GM18867 (cell line): ENCODE data around the gene KCTD17.

Source experiments
- ATAC-seq: cut with Tn5 transposase; IDR thresholded peaks from one replicate; pipeline ENCODE4 v1.9.1; 2021; ENCODE audit warnings: mild to moderate bottlenecking, moderate library complexity; ENCODE audit not compliant: unreplicated experiment

The KCTD17 gene

DNA sequence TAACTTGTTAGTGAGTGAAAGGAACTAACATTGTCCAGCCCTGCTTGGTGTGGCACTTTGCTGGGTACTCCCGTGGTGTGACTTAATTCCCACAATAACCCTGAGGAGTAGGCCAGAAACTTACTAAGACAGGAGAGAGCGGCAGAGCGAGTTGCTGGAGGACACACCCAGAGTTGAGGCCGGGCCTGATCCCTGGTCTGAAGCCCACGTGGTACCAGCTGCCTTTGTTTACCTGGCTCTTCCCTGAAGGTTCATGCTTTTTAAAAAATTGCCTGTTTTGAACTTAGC lies 31.4 kb upstream of the KCTD17 start:
- ATAC-seq: no peak

DNA sequence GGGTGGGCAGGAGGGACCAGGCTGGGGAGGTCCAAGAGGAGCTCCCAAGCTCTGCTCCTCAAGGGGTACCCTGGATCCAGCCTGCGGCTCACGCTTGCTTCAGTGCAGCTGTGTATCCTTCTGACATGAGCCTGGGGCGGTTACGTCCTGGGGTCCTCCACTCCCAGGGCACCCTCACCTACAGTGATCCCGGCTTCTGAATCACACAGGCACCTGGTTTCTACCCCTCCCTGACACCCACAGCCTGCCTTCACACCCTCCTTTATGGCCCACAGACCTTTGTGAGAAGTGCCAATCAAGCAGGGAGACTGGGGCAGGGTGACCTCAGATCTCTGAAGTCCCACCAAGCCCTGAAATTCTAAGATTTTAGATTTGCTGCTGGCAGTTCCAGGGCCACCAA lies 30.5 kb upstream of the KCTD17 start:
- no peak for ATAC-seq

DNA sequence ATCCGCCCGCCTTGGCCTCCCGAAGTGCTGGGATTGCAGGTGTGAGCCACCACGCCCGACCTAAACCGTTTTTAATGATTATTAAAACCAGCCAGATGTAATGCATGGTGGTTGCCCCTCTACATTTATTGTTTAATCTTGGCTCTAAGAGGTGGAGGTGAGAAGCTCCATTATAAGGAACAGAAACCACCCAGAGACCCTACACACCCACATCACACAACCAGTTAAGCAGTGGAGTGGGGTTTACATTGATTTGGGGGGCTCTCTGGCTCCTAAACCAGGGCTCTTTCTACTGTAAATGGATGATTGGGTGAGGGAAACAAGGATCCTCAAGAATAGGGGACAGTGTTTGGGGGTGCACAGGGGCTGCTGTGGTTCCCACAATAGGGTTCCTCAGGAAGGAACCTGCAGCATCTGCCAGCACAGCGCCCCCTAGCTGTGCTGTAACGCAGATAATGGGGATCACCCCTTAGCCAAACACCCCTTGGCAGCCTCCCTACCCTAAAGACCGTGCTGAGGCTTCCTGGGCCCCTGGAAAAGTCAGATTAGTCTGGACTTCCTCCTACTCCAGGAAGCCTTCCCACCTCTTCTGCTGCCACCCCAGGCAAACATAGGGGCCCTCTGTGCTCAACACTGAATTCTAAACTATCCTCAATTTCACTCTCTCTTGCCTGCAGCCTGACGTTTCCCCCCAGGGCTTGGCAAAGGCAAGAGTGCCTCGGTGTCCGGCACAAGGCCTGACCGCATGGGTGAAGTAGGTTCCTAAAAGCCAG lies 29.6 kb upstream of the KCTD17 start:
- ATAC-seq: no peak

DNA sequence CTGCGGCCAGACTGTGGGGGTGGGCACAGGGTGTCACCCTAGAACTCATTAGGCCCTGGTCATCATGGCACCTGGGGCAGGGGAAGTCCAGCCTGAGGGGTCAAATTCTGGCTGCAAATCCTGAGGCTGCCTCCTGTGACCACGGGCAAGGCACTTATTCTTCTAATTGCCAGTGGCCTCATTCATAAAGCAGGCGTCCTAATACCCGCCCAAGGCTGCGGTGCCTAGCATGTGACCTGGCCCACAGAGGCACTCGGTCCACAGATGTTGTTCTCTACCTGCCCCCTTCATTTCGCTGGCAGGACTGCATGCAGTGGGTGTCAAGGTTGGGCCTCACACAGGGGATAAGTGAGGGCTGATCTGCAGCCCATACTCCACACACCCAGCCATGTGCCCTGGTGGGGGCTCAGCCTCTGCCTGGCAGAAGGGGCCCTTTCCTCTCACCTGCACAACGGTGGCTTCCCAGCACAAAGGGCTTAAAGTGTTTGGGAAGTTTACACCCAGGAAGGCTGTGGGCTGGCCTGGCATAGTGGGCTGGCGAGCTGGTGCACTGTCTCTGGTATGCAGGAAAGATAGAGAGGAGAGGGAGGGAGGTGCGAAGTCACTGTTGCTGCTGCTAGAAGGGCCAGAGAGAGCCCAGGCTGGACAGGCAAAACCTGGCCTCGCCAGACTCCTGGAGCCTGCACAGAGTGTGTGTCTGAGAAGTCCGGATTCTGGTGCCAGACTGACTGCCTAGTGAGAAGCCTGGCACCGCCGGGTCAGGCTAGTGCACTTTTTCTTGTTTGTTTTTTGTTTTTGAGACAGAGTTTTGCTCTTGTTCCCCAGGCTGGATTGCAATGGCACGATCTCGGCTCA lies 28.8 kb upstream of the KCTD17 start:
- ATAC-seq: no peak

DNA sequence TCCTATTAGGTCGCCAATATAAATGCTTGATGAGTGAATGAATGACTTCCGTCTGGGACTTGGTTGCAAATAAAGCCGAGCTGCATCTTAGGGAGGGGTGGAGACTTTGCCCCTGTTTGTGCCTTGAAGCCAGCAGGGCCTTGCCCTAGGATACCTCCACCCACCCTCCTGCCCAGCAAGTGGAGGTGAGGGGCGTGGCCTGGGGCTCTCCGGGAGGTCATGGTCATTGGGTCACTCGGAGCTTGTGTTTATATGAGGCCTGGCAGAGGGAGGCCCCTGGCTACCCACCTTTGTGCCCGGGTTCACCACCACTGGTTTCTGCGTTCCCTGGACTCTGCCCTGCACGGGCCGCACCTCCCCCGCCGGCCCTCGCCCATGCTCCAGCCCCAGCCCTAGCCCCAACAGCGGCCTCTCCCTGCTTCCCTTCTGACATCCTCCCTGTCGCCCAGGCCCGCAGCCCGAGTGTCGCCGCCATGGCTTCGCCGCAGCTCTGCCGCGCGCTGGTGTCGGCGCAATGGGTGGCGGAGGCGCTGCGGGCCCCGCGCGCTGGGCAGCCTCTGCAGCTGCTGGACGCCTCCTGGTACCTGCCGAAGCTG lies 27.7 kb upstream of the KCTD17 start:
- no peak for ATAC-seq

DNA sequence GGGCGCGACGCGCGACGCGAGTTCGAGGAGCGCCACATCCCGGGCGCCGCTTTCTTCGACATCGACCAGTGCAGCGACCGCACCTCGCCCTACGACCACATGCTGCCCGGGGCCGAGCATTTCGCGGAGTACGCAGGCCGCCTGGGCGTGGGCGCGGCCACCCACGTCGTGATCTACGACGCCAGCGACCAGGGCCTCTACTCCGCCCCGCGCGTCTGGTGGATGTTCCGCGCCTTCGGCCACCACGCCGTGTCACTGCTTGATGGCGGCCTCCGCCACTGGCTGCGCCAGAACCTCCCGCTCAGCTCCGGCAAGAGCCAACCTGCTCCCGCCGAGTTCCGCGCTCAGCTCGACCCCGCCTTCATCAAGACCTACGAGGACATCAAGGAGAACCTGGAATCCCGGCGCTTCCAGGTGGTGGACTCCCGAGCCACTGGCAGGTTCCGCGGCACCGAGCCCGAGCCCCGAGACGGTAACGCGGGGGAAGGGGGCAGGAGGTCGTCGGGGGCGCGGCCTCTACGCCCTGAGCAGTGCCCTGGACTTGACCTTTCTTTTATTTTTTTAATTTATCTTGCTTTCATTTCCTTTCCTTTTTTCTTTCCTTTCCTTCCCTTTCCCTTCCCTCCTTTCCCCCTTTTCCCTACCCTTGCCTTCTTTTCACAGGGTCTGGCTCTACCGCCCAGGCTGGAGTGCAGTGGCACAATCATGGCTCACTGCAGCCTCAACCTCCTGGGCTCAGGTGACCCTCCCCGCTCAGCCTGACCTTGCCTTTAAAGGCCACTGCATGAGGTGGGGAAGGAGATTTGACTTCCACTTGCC lies 27.0 kb upstream of the KCTD17 start:
- ATAC-seq: no peak

DNA sequence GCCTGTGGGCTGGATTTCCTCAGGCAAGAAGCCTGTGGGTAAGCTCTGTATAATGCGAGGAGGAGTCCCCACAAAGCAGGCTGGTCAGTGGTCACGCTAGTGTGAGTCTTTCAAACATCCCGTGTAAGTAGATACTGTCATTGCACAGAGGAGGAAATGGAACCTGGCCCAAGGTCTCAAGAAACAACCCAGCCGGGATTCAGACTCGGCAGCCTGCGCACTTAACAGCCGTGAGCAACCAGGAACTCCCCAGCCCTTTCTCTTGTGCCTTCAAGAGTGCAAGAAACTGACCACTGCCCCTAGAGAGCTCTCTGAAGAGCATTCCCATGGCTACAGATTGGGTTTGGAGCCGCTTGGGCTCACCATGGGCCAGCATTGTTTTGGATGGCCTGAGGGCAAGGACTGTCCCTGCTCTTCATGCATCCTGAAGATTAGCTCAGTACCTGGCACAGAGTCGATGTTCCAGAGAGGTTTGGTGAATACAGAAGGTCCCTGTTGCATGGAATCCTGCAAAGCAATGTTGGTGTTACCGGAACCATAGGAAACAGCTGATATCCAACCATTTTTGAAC lies 26.0 kb upstream of the KCTD17 start:
- ATAC-seq: no peak

GRCh38 chr22:37026325-37026724 lies 25.2 kb upstream of the KCTD17 start:
- ATAC-seq: no peak

DNA sequence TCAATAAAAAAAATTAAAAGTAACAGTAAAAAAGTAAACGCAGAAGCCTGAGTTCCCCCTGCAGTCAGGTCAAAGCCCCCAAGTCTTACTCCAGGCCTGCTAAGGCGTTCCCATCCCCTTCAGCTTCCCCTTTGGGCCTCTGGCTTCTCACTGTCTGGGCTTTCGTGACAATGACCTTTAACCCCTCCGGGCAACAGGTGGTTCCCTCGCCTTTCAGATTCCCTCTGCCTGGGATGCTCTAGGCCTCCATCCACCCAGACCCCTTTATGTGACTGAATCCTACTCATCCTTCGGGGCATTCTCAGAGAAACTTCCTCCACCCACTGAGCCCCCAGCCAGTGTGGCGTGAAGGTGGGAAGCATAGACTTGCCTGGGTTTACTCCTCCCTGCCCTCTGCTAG lies 24.0 kb upstream of the KCTD17 start:
- no peak for ATAC-seq

- ATAC-seq: no peak
Observed at GRCh38 chr22:37028692-37029674, 22.6 kb upstream of the KCTD17 start.

DNA sequence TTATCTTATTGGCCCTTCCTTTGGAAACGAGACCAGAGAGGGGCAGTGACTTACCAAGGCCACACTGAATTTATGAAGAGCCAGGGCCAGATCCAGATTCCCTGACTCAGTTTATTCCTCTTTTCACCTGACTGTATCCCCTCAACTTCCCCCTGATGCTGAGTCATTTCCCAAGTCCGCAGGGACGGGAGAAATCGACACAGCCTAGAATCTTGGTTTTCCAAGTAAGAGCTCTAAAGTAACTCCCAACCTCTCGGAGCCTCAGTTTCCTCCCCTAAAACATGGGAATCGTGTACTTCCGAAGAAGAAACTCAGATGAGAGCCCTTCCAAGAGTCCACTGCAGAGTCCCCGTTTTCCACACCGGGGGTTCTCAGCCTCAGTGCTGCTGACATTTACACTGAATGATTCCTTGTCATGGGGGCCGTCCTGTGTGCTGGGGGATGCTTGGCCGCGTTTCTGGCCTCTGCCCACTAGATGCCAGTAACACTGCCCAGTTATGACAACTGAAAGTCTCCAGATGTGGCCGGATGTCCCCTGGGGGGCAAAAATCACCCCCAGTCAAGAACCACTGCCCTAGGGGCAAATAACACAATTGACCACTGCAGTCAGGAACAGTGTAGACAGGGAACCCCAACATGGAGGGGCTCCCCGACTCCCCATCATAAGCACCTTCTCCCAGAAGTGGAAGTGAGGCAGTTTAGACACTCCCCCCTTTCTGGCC lies 20.8 kb upstream of the KCTD17 start:
- ATAC-seq: no peak

DNA sequence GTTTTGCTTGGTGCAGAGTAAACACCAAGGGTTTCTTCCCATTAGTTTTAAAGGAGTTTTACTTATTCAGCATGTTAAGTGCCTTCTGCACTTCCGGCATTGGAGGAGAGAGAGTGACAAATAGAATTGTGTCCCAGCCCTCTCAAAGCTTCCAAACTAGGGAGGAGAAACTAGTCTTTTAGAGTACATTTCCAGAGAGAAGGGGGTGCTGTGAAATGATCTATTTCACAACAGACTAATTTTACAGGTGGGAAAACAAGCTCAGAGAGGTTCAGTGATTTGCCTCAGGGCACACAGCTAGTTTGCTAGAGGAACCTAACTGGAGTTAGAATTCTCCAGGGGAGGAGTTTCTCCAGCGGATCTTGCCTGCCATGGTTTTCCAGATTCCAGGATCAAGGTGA lies 19.4 kb upstream of the KCTD17 start:
- ATAC-seq: no peak

GRCh38 chr22:37032535-37033460 lies 18.7 kb upstream of the KCTD17 start:
- no peak for ATAC-seq

DNA sequence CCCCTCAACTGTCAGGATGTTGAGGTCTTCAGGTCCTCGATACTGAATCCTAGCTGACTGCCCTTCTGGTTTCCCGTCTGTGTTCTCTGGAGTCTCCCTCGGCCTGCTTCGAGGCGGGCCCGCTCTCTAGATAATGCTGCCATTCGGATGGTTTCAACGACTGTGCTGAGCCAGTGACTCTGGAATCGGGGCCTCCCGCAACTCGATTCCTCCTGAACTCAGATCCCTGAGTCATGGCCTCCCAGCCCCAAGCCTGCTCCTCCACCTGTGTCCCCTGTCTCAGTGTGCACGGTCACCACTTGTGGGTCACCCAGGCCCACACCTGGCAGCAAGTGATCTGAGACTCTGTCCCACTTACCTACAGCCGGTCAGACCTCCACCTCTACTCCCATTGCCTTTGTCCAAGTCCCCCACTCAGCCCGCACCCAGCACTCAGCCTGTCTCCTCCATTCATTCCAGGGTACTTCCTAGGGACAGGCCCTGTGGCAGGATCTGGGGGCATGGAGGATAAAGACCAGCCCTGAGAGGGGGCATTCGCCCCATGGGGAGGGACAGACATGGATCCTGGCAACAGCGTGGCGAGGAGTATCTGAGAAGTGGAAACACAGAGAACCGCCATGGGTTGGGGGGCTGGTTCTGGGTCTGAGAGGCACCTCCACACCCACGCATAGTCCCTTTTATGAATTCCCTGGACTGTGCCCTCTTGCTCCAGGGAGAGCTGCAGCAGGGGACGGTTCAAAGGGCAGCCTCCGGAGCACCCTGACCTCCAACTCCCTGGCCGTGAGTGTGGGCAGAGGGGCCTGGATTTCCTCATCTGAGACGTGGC lies 17.7 kb upstream of the KCTD17 start:
- ATAC-seq: no peak

- ATAC-seq: no peak
Observed at GRCh38 chr22:37036655-37037377, 14.7 kb upstream of the KCTD17 start.

- ATAC-seq: no peak
Observed at GRCh38 chr22:37037669-37038068, 13.9 kb upstream of the KCTD17 start.
